Stimulated activated CD8-positive, alpha-beta memory T cell treated with anti-CD3 and anti-CD28 coated beads, Interleukin-2, amount 100 ng/mL, for 48 hours (primary cell): Measurements from ENCODE around the gene FXYD6.

Source experiments
- DNase-seq, 2 donors: peaks; one replicate each; pipeline ENCODE4 v3.0.0-alpha.2; 2020; ENCODE audit warnings: low read depth in 2 of 2

FXYD6 gene

GRCh38 chr11:117885777-117886176 is 9.3 kb upstream of the FXYD6 start:
- DNase-seq, result no peak

- DNase-seq, result no peak
These were observed 8.5 kb upstream of the FXYD6 start for GRCh38 chr11:117884994-117885393.

- no peak for DNase-seq
These were observed 6.6 kb upstream of the FXYD6 start for GRCh38 chr11:117883063-117883462.

DNA sequence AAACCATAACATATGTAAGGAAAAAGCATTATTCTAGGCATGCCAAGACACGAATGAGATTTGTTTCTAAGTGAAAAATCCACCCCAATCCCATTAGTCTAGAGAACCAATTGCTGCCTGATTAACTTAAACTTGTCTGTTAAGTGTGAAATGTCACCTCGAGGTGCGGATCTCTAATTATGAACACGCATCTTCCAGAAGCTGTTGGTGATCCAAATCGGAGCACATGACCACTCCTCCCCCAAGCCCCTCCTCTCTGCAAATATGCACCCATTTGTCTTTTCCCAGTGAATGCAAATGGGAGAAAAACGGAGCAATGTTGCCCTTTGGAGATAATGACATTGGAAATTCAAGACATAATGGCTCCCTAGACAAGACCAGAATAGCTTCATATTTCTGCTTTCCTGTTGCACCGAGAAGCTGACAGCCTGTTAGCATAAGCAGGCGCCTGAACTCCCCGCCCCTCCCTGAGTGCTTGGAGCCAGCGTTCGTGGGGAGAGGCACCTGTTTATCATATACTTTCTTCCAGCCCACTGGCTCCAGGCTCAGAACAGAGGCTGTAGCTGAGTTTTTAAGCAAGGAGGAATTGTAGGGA is 6.0 kb upstream of the FXYD6 start:
- no peak for DNase-seq

DNA sequence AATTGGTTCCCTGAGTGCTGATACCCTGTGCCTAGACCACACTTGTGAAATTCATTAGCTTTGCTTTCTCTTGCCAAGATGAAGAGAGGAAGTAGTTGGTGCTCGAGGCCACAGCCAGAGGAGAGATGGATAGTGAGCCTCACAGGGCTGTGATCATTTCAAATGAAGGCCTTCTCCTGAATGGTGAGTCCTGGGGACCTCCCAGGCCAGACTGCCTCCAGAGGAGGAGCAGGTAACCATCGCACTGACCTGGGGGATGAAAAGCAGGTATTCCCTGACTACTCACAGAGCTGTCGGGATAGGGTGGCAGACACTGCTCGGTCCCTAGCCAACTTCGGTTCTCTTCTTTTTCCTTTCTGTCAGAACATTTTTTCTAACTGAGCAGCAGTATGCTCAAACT is 4.8 kb upstream of the FXYD6 start:
- DNase-seq, result no peak

DNA sequence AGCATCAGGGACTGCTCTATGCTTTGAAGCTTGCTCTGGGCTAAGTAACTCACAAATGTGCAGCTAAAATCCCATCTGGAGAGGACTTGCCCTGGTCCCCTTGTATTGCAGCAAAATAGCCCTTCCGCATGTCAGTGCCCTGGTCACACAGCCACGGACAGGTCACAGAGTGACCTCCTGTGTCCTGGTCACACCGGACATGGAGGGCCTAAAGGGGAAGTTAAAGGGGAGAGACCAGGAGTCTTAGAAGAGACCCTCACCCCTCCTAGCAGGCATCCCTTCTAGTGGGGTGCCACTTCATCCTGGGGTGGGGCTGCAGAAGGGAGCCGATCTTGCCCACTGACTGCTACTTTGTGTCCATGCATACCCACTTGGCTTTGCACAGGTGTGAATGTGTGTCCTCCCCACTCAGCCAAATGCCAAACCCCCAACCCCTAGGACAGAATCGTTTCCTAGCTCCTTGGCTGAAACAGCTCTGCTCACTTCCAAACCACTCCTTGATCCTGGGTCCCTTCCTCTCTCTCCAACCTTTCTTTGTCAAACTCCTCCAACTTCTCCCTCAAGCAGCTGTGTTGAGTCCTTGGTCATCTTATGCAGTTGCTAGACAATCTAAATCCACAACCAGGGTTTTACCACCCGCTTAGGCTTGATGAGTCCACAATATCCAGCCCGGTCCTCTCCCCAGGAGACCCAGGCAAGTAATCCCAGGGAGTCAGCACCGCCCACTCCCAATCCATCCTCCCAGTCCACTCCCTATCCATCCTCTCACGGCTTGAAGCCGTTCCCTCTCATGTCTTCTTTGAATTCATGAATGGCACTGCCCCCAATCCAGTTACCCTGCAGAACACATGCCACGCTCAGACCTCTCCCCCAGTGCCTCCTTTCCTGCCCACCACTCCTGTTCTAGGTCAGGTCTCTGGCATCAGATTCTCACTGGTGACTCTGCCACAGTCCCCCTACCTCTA is 3.3 kb upstream of the FXYD6 start:
- DNase-seq, result no peak

DNA sequence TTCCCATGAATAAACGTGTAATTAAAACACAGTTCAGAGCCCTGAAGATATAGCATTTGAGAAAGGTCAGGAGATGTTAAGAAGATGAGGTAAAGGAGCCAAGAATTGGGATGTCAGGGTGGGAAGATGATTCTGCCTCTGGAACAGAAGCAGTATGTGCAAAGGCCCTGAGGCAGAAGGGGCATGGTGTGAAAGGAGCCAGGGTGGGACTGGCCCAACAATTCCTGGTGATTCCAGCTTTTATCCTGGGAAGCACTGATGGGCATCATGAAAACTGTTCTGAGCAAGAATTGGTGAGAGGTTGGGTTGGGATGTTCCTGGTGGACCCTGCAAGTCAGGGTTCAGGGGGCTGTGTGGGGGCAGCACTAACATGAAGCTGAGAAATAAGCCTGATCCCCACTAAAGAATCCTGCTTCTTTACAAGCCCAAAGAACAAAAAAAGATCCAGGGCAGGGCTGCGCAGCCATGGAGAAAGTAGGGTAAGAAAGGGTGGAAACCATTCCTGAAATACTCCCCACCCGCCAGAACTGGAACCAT is 2.5 kb upstream of the FXYD6 start:
- no peak for DNase-seq

GRCh38 chr11:117878314-117878938 is 2.0 kb upstream of the FXYD6 start:
- no peak for DNase-seq

GRCh38 chr11:117877120-117877784 is 794 bp upstream of the FXYD6 start:
- no peak for DNase-seq

GRCh38 chr11:117876059-117876340 is 458 bp downstream of the FXYD6 start:
- no peak for DNase-seq

GRCh38 chr11:117875382-117876058 is 938 bp downstream of the FXYD6 start:
- no peak for DNase-seq

DNA sequence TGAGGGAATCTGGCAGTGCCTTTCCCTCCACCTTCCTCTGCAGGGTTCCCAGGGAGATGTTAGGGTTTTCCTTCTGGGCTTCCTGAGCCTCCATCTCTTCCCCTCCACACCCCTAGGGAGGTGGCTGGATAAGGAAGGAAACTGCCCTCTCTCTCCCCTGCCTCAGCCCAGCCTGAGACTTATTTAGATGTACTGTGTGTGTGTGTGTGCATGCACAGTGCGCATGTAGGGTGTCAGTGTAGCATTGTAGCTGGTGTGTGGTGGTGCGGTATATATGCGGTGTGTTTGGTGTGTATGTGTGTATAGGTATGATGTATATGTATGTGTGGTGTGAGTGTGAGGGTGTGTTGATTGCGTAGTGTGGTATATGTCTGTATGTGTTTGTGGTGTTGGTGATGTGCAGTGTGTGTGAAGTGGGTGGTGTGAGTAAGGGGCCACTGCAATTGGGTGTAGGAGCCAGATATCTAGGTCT is 1.5 kb downstream of the FXYD6 start:
- DNase-seq, result no peak

DNA sequence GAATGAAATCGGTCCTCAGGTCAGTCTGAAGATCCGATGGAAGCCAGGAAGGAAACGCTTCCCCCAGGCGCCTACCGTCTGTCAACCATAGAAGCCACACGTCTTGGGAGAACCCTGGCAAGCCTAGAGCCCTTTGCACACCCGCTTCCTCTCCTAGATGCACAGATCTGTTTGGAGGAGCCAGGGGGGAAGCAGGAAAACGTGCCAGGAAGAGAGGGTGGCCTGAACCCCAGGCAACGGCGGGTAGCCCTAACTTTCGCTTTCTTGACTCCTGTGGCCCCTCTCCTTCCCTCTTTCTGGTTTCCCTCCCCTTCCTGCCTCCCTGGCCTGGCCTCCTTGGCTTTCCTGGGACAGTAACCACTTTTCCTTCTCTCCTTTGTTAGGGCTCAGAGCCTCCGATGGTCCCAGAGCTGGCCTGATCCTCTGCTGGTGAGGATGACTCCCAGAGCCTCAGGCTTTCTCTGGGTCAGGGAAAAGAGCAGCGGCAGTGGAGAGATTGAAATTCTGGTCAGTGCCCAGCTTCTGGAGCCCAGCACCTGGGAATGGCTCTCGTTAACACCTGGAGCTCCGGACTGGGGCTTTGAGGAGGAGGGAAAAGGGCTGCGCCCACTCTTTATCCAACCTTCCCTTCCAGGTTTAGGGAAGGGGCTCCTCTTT is 2.1 kb downstream of the FXYD6 start:
- no peak for DNase-seq

GRCh38 chr11:117873828-117874125 is 2.7 kb downstream of the FXYD6 start:
- DNase-seq, result no peak

GRCh38 chr11:117872975-117873827 is 3.3 kb downstream of the FXYD6 start:
- no peak for DNase-seq

DNA sequence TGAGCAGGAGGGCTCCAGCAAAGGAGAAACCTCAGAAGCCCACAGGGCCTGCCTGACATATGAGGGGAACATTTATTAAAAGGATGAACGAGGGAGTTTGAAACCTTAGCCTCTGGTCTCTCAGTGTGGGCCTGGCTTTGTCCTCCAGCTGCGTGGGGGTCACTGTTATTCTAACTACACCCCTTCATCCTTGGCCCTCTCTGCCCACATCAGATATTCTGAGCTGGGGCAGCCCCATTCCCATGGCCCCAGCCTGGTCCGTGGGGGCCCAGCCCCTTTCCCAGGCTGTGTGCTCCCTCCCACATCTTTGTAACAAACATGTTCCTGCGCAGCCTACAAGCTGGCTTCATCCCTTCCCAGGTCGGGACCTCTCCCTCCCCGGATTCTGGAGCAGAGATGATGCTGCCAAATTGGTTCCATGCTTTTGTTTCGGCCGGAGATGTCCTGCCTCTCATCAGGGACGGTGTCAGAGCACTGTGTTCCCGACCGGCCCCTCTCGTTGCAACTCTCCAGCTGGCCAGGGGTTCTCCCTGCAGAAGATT is 4.0 kb downstream of the FXYD6 start:
- DNase-seq, result no peak

GRCh38 chr11:117871784-117872183 is 4.7 kb downstream of the FXYD6 start:
- DNase-seq, result no peak

DNA sequence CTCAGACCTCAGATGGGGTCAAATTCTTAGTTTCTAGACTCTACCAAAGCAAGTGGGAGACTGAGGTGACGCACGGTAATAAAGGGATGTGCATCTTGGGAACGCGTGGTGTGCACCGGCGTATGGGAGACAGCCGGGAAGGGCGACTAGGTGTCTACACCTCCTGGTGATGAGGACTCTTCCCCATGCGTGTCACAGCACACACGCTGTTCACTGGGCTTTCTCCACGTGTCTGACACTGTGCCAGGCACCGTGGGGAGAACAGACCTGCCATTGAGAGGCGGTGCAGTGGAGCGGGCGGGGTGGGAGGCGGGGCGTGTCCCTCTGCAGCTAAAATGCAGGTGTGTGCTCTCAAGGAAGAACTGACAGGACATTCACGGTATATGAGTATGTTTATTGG is 5.3 kb downstream of the FXYD6 start:
- no peak for DNase-seq

DNA sequence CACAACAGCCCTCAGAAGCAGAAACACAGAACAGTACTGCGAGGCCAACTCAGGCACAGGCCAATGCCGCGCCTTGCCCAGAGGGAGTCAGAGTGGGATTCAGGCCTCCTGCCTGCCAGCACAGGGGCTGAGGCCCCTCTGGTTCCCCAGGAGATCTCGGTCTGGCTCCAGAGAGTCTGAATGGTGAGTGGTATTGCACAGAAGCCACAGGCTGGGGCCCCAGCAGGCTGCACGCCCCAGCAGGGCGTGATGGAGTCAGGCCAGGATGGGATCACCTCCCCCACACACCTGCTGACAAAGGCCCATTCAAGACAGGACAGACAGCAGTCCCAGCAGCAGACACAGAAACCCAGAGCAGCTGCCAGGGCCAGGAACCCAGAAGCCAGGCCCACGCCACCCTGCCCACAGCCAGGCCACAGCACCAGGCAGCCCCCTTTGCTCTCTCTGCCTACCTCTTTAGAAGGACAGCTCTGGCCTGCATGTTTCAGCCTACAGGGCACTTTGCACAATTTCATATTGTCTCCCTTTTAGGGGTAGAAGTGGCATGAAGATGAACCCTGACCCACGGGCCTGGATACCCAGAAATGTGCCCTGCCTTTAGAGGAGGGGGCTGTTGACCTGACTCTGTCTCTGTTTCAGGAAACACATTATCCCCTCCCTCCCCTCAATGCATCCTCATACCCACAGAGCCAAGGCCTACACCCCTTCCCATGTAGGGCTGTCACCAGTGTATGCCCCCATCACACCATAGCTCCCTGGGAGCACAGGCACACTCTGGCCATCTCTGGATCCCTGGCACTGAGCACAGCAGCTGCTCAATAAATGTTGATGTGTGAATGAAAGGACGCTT is 6.1 kb downstream of the FXYD6 start:
- no peak for DNase-seq
